ENCODE results near the gene CD2BP2.

CD2BP2 gene

GRCh38 chr16:30378236-30379157 lies 23.4 kb upstream of the CD2BP2 start:
- DNase-seq: peak; percentile 99

GRCh38 chr16:30377812-30378235 lies 22.7 kb upstream of the CD2BP2 start:
- DNase-seq: peak; percentile 90

GRCh38 chr16:30377050-30377811 lies 22.1 kb upstream of the CD2BP2 start:
- DNase-seq: no peak

- DNase-seq: no peak
Measured at GRCh38 chr16:30376461-30376902, 21.4 kb upstream of the CD2BP2 start.

DNA sequence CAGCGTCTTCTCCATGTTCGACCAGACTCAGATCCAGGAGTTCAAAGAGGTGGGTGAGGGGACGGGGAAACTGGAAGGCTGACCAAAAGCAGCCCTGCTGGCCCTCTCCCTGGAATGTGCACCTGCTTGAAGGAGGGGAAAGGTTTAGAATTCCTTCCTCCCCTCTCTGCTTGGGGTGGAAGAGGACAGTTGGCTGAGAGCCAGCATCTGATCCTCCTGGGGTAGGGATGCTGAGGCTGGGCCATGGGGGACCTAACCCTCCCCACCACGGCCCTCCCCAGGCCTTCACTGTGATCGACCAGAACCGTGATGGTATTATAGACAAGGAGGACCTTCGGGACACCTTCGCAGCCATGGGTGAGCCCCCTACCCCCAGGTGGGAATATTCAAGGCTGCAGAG lies 20.8 kb upstream of the CD2BP2 start:
- no peak for DNase-seq

- no peak for DNase-seq
Measured at GRCh38 chr16:30374538-30374937, 19.4 kb upstream of the CD2BP2 start, which contains the start of gene MYL11. MYL11 (plus strand) TSS chr16:30374802; CDS start chr16:30374858, 56 bp downstream.

GRCh38 chr16:30372725-30373124 lies 17.6 kb upstream of the CD2BP2 start:
- DNase-seq: no peak

- DNase-seq: no peak
Measured at GRCh38 chr16:30372038-30372712, 17.1 kb upstream of the CD2BP2 start.

DNA sequence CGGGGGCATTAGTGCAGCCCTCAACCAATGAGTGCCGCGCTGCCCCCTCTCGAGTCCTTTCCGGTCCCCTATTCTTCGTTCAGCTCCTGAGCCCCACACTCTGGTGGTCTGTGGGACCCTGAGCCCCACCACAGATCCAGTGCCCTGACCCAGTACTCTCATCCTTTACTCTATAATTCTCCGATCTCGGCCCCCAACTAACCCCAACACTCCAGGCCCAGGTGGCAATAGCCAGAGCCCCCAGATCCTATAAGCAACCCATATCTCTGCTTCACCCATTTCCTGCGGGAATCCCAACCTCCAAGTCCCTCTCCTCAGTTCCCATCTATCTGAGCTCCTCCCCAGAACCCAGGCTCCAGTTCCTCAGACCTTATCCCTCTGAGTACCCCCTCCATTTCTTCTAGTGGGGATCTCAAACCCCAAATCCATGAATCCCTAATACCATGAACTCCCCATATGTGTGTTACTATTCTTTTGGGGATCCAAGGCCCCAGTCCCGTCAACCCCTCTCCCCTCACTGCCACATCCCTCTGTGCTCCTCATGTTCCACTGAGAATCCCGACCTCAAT lies 16.2 kb upstream of the CD2BP2 start:
- no peak for DNase-seq

GRCh38 chr16:30370456-30371247 lies 15.5 kb upstream of the CD2BP2 start, which contains the start of gene TBC1D10B:
TBC1D10B (minus strand) TSS chr16:30370494; CDS start chr16:30370183, 311 bp downstream.
- peak; percentile 100 for DNase-seq

DNA sequence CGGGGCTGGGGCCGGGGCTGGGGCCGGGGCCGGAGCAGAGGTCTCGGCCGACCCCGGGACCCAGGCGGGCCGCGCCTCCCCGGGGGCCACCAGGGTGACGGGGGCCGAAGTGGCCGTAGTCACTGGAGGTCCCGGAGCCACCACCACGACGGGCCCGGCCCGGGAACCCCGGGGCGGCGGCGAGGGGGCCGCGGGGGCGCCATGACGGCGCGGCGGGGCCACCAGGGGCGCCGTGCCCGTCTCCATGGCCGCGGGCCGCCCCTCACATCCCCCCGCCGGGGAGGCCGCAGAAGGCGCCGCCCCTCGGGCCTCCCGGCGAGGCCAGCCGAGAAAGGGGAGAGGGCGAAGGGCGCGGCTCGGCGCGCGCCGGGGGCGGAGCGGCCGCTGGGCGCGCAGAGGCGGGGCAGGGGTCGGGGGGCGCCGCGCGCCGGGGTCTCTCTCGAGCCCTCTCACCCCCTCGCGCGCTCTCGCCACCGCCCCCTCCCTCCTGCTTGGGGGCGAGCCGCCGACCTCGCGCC lies 14.9 kb upstream of the CD2BP2 start:
- no peak for DNase-seq

DNA sequence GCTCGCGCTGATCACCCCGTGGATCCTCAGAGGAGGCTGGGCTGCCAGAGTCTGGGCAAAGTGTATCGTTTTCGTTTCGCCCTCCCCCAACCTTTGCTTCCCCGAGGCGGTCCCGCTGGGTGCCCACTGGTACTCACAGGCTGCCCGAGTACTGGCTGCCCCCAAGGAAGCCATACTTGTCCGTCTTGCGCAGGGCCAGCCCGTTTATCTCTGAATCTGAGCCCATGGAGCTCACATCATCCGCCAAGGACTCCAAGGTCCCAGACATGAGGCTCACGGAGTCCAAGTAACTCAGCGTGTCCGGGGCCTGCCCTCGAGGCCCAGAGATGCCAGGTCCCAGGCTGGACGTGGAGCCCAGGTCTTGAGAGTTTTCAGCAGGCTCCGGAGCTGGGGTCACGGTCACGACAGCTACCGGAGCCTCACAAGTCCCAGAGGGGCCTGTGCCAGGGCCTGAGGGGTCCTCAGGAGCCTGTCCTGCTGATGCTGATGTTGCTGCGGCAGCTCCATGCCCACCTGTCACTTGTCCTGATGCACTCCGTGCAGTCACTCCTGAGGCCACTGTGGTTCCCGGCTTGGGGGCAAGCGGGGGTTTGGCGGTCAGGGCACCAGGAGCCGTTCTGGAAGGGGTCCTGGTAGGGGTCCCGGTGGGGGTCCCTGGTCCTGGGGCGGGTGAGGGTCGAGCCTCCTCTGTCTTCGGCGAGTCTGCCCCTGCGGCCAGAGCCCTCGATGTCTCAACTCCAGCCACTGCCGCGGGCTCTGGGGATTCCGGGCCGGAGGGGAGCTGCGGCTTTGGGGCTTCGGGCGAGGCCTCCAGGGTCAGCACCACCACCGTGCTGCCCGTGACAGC lies 14.2 kb upstream of the CD2BP2 start:
- no peak for DNase-seq

- DNase-seq: no peak
Measured at GRCh38 chr16:30368792-30369090, 13.6 kb upstream of the CD2BP2 start.

DNA sequence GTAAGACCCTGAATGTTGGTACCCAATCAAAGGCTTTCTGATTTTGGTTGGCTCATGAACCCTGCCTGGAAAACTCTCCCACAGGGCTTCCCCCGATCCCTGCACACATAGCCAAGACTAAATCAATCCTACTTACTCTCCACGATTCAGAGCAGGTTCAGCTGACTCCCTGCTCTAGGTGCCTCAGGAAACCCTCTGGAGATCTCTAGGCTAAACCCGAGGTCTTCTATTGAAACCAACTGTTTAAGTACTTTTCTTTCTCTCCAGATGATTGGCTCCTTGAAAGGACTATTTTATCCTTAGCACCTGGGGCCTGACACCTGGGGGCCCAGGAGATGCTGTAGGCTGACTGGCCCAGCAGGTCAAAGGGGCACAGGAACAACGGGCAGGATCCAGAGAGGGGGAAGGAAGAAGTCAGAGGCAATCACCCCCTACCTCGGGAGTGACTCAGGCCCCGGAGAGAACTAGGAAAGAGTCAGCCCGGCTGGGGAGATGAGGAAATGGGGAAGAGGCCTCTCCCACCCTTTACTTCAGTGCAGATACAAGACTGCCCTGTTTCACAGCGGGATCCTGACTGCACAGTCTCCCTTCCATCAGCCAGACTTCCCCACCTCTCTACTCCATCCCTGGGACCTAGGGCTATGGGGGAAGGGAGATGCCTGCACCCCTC lies 13.1 kb upstream of the CD2BP2 start:
- peak; percentile 54 for DNase-seq

- DNase-seq: no peak
Measured at GRCh38 chr16:30367349-30368009, 12.4 kb upstream of the CD2BP2 start.

DNA sequence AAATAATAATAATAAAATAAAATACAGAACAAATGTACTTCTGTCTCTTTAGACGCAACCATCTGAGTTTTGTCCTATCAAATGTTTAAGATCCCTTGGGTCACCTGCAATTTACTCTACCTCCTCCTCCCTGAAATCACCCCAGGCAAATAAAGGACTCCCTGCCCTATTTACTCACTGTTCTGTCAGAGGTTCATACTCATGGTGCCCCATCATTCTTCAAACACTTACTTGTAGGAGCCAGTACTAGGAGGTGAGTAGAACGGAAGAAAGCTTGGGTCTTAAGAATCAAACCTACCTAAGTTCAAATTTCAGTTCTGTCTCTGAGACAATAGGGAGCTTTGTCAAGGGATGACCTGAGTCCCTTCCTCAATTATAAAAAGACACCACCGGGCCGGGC lies 11.4 kb upstream of the CD2BP2 start:
- DNase-seq: no peak

DNA sequence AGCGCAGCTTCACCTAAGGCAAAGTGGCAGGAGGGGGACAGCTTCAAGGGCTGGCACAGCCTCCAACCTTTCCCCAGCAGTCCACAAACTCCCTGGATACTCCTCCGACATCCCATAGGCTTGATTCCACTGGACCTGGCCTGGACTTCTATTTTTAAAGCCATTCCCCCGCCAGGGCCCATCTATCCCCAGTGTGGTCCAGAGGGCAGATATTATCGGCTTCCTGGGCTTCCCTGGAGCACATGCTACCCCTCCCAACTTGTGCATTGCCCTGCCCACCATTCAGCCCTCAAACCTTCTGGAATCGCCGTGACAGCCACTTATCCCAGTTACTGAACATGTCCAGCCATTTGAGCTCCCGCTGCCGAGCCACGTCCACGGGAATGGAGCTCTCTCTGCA lies 10.1 kb upstream of the CD2BP2 start:
- no peak for DNase-seq

DNA sequence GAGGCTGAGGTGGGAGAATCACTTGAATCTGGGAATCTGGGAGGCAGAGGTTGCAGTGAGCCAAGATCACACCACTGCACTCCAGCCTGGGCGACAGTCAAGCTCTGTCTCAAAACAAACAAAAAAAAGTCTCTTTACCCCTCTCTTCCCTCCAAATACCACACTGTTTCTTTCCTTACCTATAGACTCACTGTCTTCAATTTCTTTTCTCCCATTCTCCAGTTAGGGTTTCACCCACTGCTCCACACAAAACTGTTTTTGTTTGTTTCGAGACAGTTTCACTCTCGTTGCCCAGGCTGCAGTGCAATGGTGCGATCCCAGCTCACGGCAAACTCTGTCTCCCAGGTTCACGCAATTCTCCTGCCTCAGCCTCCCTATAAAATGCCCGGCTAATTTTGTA lies 6.1 kb upstream of the CD2BP2 start:
- no peak for DNase-seq

DNA sequence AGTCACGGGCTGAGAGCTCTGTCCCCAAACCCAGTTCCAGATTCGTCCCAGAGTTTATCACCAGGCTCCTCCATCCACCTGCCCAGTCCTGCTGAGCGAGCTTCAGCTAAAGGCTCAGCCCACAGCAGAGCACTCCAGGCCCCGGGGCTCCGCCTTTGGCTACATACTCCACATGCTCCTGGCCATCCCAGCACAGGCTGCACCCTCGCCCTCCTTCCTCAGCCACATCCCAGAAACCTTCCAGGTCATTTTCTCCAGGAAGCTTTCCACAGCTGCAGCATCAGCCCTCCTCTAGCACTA lies 4.7 kb upstream of the CD2BP2 start:
- no peak for DNase-seq

All from fibroblast of skin of scalp (primary cell).